CD4-positive, alpha-beta T cell treated with Interleukin-4 for 1 hour (primary cell): ENCODE results near the gene CHRM1.
"Not testable (repeated sequence)": the region's sequence is repeated elsewhere in the genome, so short reads cannot be mapped to it uniquely, and the experiment has no call there.

ENCODE experiments used
- DNase-seq, 2 donors: peaks; one replicate each; pipeline ENCODE4 v3.0.0-alpha.2; 2020 to 2022

The CHRM1 gene

GRCh38 chr11:62921201-62921572 is at the start of gene CHRM1:
CHRM1 (minus strand) TSS chr11:62921363; CDS start chr11:62911100, 10,263 bp downstream.
- no peak for DNase-seq

- no peak for DNase-seq
Observed at GRCh38 chr11:62965574-62965973, 44.4 kb upstream of the CHRM1 start.

GRCh38 chr11:62962391-62962790 is 41.2 kb upstream of the CHRM1 start:
- no peak for DNase-seq

GRCh38 chr11:62961017-62961570 is 39.9 kb upstream of the CHRM1 start:
- no peak for DNase-seq

GRCh38 chr11:62959422-62959980 is 38.3 kb upstream of the CHRM1 start:
- DNase-seq: no peak

GRCh38 chr11:62958547-62959421 is 37.6 kb upstream of the CHRM1 start:
- DNase-seq: no peak

GRCh38 chr11:62957147-62957546 is 36.0 kb upstream of the CHRM1 start:
- DNase-seq: no peak

- no peak for DNase-seq
Observed at GRCh38 chr11:62954478-62954877, 33.3 kb upstream of the CHRM1 start.

GRCh38 chr11:62953811-62954210 is 32.6 kb upstream of the CHRM1 start:
- no peak for DNase-seq

- no peak for DNase-seq
Observed at GRCh38 chr11:62948765-62949320, 27.7 kb upstream of the CHRM1 start.

- DNase-seq: not testable (repeated sequence)
Observed at GRCh38 chr11:62945538-62945937, 24.4 kb upstream of the CHRM1 start.

GRCh38 chr11:62937528-62937927 is 16.4 kb upstream of the CHRM1 start:
- not testable (repeated sequence) for DNase-seq

GRCh38 chr11:62934496-62934785 is 13.3 kb upstream of the CHRM1 start:
- no peak for DNase-seq

GRCh38 chr11:62933750-62934495 is 12.8 kb upstream of the CHRM1 start:
- no peak for DNase-seq

GRCh38 chr11:62933285-62933684 is 12.1 kb upstream of the CHRM1 start:
- DNase-seq: no peak

GRCh38 chr11:62931499-62932278 is 10.5 kb upstream of the CHRM1 start:
- DNase-seq: no peak

GRCh38 chr11:62930666-62931065 is 9.5 kb upstream of the CHRM1 start:
- no peak for DNase-seq

GRCh38 chr11:62930157-62930556 is 9.0 kb upstream of the CHRM1 start:
- DNase-seq: no peak

- DNase-seq: no peak
Observed at GRCh38 chr11:62928011-62928410, 6.8 kb upstream of the CHRM1 start.

- DNase-seq: no peak
Observed at GRCh38 chr11:62926680-62927455, 5.7 kb upstream of the CHRM1 start.
